HG03460 (cell line): Measurements from ENCODE around the gene MYO5B.
"Not testable (repeated sequence)": the region's sequence is repeated elsewhere in the genome, so short reads cannot be mapped to it uniquely, and the experiment has no call there.

Source experiments
- ATAC-seq: cut with Tn5 transposase; IDR thresholded peaks from one replicate; pipeline ENCODE4 v1.9.1; 2021; ENCODE audit not compliant: unreplicated experiment

Gene MYO5B

GRCh38 chr18:50194631-50195532, at the start of gene MYO5B:
MYO5B (minus strand) TSS chr18:50195147; CDS start chr18:50194793, 354 bp downstream.
- peak; percentile 67 for ATAC-seq

DNA sequence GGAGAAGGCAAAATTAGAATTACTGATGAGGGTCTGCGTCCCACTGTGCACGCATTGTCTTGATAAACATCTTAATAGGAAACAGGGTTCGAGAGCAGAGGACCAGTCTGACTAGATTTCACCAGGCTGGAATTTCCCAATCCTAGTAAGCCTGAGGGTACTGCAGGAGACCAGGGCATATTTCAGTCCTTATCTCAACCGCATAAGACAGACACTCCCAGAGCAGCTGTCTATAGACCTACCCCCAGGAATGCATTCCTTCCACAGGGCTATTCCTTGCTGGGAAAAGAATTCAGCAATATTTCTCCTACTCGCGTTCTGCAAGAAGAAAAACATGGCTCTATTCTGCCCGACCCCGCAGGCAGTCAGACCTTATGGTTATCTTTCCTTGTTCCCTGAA, 46.8 kb upstream of the MYO5B start:
- ATAC-seq = not testable (repeated sequence)

GRCh38 chr18:50240080-50240563, 45.2 kb upstream of the MYO5B start:
- ATAC-seq = no peak

DNA sequence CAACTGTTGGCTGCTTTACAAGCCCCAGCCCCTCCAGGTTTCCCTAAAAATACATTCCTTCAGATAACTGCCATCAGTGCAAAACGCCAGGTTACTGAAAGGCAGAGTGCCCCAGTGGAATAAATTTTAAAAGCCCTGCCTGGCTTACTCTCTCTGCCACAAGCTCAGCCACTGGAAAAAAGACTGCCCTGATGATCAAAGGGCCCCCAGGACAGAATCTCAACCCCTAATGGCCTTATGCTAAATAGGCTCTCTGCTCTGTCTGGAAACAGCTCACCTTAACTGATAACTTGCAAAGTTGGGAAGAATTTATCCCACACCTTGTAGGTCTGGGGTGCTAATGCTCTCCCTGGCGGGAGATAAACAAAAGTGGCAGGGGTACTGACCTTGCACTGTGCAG, 37.5 kb upstream of the MYO5B start:
- ATAC-seq = no peak

GRCh38 chr18:50231621-50232020, 36.7 kb upstream of the MYO5B start:
- no peak for ATAC-seq

GRCh38 chr18:50220249-50220648, 25.3 kb upstream of the MYO5B start:
- not testable (repeated sequence) for ATAC-seq

GRCh38 chr18:50218432-50219197, 23.7 kb upstream of the MYO5B start:
- peak; percentile 62 for ATAC-seq

- no peak for ATAC-seq
Measured at GRCh38 chr18:50209311-50209710, 14.4 kb upstream of the MYO5B start.

- no peak for ATAC-seq
Measured at GRCh38 chr18:50207722-50208121, 12.8 kb upstream of the MYO5B start.

DNA sequence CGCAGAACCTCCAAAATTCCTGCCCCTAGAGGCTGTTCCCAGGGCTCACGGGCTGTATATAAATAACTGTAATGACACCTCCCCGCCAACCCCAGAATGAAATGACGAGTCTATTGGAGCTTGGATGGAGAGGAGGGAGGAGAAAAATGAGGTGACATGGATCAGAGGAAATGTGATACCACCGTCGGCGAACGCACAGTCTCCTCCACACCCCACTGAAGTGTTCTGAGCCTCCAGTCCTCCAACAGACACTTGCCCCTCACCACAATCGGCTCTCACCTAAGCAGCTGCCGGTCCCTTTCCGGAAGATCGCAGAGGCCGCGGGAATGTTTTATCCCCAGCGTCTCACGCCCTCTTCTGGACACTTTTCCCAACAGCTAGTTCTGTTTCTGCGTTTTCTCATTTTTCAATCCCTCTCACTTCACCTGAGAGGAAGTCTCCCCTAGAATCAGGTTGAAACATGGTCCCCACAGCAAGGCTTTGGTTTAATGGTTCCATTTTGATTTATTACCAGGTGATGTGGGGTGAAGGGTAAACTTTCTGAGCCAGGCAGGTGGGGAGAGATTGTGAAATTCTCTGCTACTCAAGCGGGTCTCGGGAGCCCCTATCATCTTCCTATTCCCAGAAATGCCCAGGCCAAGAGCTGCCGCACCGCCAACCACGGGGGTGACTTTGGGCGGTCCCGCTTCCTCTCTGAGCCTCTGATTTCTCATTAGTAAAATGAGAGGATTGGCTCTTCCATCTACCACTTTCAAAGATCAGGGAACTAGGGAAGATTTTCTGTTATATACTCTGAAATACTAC, 9.1 kb upstream of the MYO5B start:
- ATAC-seq = no peak

DNA sequence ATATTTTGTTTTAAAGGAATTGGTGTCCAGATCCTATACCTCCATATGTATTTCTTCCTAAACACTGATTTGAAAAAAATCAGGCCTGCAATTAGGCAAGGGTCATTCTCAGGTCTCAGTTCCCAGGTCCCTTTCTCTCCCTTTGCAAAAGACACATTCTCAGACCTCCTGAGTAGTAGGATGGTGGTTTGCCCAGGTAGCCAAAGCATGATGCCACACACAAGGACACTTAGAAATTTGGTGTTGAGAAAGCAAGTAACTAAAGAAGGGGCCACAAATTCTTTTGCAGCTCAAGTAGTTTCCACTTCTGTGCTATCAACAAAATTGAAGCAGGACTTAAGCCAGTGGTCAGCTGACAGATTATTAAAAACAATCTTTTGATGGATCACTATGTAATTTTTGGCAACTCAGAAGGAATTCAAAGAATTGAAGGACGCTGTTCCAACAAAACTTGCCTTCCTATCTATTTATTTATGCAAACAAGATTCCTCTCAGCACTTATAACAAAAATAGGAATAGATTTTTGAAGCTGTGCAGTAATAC, 6.6 kb upstream of the MYO5B start:
- ATAC-seq = no peak

- ATAC-seq = no peak
Measured at GRCh38 chr18:50199921-50200320, 5.0 kb upstream of the MYO5B start.

- ATAC-seq = no peak
Measured at GRCh38 chr18:50199346-50199855, 4.5 kb upstream of the MYO5B start.

- ATAC-seq = no peak
Measured at GRCh38 chr18:50196261-50196660, 1.3 kb upstream of the MYO5B start.

GRCh38 chr18:50195689-50196088, 742 bp upstream of the MYO5B start:
- no peak for ATAC-seq

DNA sequence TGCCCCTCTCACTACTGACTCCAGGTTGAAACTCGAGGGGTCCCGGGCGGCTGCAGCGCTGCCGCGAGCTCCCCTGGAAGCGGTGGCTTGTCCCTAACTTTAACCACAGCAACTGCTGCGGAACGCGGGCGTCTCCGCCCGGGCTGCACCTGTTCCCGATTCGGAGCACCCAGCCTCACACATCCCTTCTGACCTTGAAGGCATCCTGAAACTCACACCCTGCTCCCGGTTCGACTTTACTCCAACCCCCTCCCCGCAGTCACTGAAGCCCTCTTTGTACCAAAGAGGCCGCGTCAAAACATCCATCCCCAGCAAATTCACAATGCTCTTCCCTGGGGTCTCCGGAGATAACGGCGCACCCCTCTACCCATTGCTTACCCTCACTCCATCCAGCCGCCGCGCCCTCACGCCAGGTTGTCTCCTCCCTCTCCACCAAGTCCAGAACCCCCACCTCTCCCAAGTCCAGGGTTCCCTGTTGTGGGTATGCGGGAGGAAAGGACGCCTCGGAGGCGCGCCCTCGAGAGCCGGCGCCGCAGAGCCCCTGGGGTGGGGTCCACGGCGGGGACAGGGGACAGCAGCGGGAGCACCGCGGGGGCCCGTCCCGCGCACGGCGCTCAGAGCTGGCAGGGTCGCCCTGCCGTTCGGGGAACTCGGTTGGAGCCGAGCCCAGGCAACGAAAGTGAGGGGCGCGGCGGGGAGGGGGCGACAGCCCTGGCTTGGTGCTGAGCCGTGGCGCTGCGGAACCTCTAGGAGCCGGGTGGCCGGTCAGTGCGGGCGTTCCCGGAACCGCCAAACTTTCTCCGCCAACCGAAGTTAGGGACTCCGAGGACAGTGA, 934 bp downstream of the MYO5B start:
- ATAC-seq = no peak

- ATAC-seq = no peak
Measured at GRCh38 chr18:50192995-50193795, 1.8 kb downstream of the MYO5B start.

DNA sequence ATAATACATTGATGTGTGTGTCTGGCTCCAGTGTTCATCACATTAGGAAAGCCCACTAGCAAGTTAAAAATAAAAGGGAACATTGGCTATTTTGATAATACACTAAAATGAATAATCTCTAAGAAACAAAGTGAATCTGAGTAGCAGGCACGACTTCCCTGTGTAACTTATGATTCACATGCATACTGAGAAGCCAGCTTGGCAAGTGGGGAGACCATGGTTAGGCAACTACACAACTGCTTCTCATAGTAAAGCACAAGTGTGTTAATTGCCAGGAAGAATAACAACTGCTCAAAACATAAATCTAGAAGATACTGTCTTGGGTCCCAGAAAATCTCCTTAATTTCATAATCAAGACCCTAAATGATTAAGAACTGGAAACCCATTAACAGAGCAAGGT, 4.0 kb downstream of the MYO5B start:
- ATAC-seq = no peak

DNA sequence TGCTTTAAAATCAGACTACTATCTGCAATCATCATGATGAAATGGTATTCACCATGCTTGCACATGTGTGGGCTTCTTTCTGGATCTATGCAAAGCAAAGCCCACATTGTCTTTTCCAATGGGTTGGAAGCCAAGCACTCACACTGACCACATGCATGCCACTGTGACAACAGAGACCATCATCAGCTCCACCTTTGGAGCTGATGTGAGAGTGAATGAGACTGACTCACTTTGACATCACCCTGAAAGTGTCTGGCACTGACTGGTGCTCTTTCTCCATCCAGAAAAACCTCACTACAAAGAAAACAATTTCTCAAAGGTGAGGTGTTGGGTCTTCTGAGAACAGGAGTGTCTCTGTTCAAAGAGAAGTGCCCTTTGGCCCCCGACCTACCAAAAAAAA, 4.7 kb downstream of the MYO5B start:
- no peak for ATAC-seq
